Activated CD4-positive, alpha-beta T cell treated with anti-CD3 and anti-CD28 coated beads, Interleukin-2, amount 10 ng/mL, durations not matched to agents 7 days and 5 days (primary cell): ENCODE measurements around the gene TRPM2. TPM values are rescaled to one million over a fixed set of nuclear protein-coding genes. Genes with fewer than 3 reads are reported as not detected.

Source experiments
- CTCF ChIA-PET: fragments of 350-600 bp; sonication (Branson Sonifier 250); formaldehyde crosslinking; loops from one replicate; lab custom pipeline; 2021; ENCODE audit warnings: antibody characterized with exemption; lab: Charles Lee
- POLR2A ChIA-PET: fragments of 350-600 bp; sonication (Branson Sonifier 250); formaldehyde crosslinking; loops from one replicate; lab custom pipeline; 2021; ENCODE audit warnings: antibody characterized with exemption; lab: Charles Lee
- DNase-seq: peaks from one replicate; pipeline ENCODE4 v3.0.0-alpha.2; 2020
- H3K27ac Mint-ChIP-seq: one replicate; pipeline ENCODE4 v1.8.0; 2021; ENCODE audit warnings: mild to moderate bottlenecking, moderate library complexity, mixed read lengths
- H3K27me3 Mint-ChIP-seq: one replicate; pipeline ENCODE4 v1.8.0; 2021; ENCODE audit warnings: mixed read lengths
- H3K36me3 Mint-ChIP-seq: one replicate; pipeline ENCODE4 v1.8.0; 2021; ENCODE audit warnings: low read depth, mixed read lengths
- H3K4me1 Mint-ChIP-seq: one replicate; pipeline ENCODE4 v1.8.0; 2021; ENCODE audit warnings: mixed read lengths
- H3K4me3 Mint-ChIP-seq: one replicate; pipeline ENCODE4 v1.8.0; 2021; ENCODE audit warnings: mild to moderate bottlenecking, moderate library complexity, mixed read lengths
- H3K9me3 Mint-ChIP-seq: one replicate; pipeline ENCODE4 v1.8.0; 2021; ENCODE audit warnings: mixed read lengths
- total RNA-seq, 2 experiments: library from RNA; stranded (reverse); gene quantifications; one replicate each; pipeline ENCODE4 v1.2.3, GENCODE V29; 2021

TRPM2 gene
- total RNA-seq, 2 experiments from 2014 or later, result 13.9 to 15.2 TPM

DNA sequence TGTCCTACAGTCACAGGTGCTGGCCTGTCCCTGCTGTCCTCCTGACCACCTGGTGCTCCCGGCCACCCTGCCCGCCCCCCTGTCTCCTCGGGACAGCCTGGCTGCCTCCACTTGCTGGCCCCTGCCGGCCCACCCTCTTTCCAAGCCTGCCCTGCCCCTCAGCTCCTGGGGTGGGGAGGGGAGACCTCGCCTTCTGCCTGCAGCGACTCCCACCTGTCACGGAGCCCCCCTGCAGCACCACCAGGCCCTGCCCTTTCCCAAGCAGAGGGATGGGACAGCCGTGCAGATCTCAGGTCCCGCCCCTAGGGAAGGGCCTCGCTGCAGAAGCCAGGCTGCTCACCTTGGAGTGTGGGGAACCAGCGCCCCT lies 109.4 kb downstream of the TRPM2 start:
- Mint-ChIP-seq H3K9me3 (no peaks in the 10 kb centered on the region), H3K4me3 (no peak overlapping the region), H3K4me1 (peaks cover 2% of the 10 kb centered on the region), H3K27me3 (no peaks in the 10 kb centered on the region), H3K27ac (no peak overlapping the region), H3K36me3 (no peaks in the 10 kb centered on the region)
- POLR2A ChIA-PET, result no interaction called here
- CTCF ChIA-PET, result no interaction called here
- DNase-seq, result no peak

DNA sequence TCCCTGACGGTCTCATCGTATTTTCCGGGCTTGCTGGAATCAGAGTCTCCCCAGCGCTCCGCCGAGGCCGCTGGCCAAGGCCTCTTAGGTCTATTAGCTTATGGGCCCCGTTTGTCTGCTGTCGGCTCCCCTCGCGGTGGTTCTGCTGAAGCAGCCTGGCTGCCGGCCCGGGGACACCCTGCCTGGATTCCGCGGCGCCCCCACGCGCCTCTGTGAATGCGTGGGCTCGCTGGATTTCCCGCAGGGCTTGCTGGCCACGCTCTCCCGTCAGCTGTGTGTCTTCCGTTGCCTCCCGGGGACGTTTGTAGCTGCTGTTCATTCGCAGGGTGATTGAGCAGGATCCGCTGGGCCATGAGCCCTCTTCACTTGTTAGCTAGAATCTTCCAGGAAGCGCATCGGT lies 110.3 kb downstream of the TRPM2 start:
- Mint-ChIP-seq H3K4me3 (no peak overlapping the region), H3K36me3 (no peaks in the 10 kb centered on the region), H3K4me1 (no peaks in the 10 kb centered on the region), H3K9me3 (no peaks in the 10 kb centered on the region), H3K27me3 (no peaks in the 10 kb centered on the region), H3K27ac (no peak overlapping the region)
- ChIA-PET POLR2A (no interaction called here), CTCF (no interaction called here)
- DNase-seq, result no peak

- Mint-ChIP-seq H3K4me1 (no peaks in the 10 kb centered on the region), H3K27me3 (no peaks in the 10 kb centered on the region), H3K27ac (peak overlapping the region; percentile 9), H3K36me3 (no peaks in the 10 kb centered on the region), H3K4me3 (no peak overlapping the region), H3K9me3 (no peaks in the 10 kb centered on the region)
- ChIA-PET POLR2A (no interaction called here), CTCF (no interaction called here)
- DNase-seq, result no peak
Observed at GRCh38 chr21:44464351-44464750, 110.9 kb downstream of the TRPM2 start.

GRCh38 chr21:44466351-44466954 lies 113.0 kb downstream of the TRPM2 start:
- no peak overlapping the region for H3K27ac Mint-ChIP-seq
- H3K36me3 Mint-ChIP-seq, result no peaks in the 10 kb centered on the region
- ChIA-PET POLR2A (no interaction called here), CTCF (no interaction called here)
- no peaks in the 10 kb centered on the region for H3K9me3 Mint-ChIP-seq
- no peak for DNase-seq
- H3K4me1 Mint-ChIP-seq, result no peaks in the 10 kb centered on the region
- H3K4me3 Mint-ChIP-seq, result no peak overlapping the region
- peaks cover 4% of the 10 kb centered on the region for H3K27me3 Mint-ChIP-seq

DNA sequence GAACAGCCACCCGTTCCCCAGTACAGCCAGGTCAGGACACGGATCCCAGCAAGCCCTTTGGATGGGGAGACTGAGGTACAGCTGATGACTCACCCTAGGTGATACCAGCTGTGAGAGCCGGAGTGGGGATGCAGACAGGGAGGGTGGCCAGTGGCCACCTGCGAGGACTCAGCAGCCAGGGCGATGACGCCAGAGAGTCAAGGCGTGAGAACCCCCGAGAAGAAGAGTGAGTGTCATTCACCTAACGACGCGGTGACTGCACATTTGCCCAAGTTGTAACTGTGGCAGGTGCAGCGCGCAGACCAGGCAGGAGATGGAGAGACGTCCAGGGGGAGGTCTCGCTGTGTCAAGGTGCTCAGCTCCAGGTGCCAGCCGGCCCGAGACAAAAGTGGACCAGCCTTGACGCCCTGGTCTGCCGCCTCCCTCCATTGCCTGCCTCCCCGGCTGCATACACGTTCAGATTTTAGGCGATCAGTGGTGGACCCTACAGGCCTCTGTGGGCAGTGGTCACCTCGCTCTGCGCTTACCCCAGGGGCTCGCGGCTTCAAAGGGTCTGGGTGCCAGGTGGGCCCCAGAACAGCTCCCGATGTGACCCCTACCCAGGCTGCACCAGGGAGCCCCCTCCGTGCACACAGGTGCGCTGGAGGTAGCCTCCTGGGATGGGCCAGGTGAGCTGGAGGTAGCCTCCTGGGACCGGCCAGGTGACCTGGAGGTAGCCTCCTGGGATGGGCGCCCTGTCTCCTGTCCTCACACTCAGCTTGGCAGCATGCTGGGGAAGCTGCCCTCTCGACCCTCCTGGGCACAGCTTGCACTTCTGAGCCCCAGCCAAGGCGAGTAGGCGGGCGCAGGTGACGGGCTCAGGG lies 113.8 kb downstream of the TRPM2 start:
- no peak for DNase-seq
- Mint-ChIP-seq H3K27me3 (peaks cover 4% of the 10 kb centered on the region), H3K4me3 (no peak overlapping the region), H3K27ac (no peak overlapping the region), H3K4me1 (no peaks in the 10 kb centered on the region), H3K36me3 (no peaks in the 10 kb centered on the region), H3K9me3 (no peaks in the 10 kb centered on the region)
- POLR2A ChIA-PET, result no interaction called here
- CTCF ChIA-PET, result no interaction called here

GRCh38 chr21:44467859-44468195 lies 114.4 kb downstream of the TRPM2 start:
- Mint-ChIP-seq H3K4me3 (no peak overlapping the region), H3K9me3 (no peaks in the 10 kb centered on the region), H3K27ac (no peak overlapping the region), H3K27me3 (peaks cover 4% of the 10 kb centered on the region), H3K36me3 (no peaks in the 10 kb centered on the region), H3K4me1 (no peaks in the 10 kb centered on the region)
- ChIA-PET POLR2A (no interaction called here), CTCF (no interaction called here)
- DNase-seq, result no peak

DNA sequence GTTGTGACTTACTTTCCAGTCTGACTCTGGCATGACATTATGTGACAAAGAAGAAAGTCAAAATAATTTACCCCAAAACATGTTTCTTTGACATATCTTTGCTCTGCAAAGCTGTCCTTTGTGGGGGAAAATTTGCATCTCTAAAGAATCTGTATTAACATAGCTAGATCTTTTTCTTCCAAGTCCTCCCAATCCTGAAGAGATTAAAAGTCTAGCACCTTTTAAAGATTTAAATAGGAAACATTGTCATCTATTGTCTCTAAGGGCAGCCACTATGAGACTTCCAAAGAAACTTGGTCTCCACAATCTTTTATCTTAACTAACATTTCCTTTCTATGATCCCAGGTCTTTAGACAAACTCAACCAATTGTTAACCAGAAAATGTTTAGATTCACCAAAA lies 117.9 kb downstream of the TRPM2 start:
- Mint-ChIP-seq H3K36me3 (no peaks in the 10 kb centered on the region), H3K27me3 (peaks cover 4% of the 10 kb centered on the region), H3K27ac (no peak overlapping the region), H3K9me3 (no peaks in the 10 kb centered on the region), H3K4me1 (no peaks in the 10 kb centered on the region), H3K4me3 (no peak overlapping the region)
- ChIA-PET CTCF (no interaction called here), POLR2A (interaction anchor here (0.6 kb wide), 1 partner anchor 1360 kb away, joined by 11 read pairs; no protein-coding TSS in a partner anchor)
- DNase-seq, result no peak

- Mint-ChIP-seq H3K27me3 (peaks cover 4% of the 10 kb centered on the region), H3K4me3 (no peak overlapping the region), H3K4me1 (no peaks in the 10 kb centered on the region), H3K36me3 (no peaks in the 10 kb centered on the region), H3K27ac (no peak overlapping the region), H3K9me3 (no peaks in the 10 kb centered on the region)
- POLR2A ChIA-PET, result no interaction called here
- CTCF ChIA-PET, result interaction anchor here (1.3 kb wide), 1 partner anchor 38 kb away, joined by 3 read pairs; no protein-coding TSS in a partner anchor
- DNase-seq, result no peak
Observed at GRCh38 chr21:44471996-44472395, 118.6 kb downstream of the TRPM2 start.

DNA sequence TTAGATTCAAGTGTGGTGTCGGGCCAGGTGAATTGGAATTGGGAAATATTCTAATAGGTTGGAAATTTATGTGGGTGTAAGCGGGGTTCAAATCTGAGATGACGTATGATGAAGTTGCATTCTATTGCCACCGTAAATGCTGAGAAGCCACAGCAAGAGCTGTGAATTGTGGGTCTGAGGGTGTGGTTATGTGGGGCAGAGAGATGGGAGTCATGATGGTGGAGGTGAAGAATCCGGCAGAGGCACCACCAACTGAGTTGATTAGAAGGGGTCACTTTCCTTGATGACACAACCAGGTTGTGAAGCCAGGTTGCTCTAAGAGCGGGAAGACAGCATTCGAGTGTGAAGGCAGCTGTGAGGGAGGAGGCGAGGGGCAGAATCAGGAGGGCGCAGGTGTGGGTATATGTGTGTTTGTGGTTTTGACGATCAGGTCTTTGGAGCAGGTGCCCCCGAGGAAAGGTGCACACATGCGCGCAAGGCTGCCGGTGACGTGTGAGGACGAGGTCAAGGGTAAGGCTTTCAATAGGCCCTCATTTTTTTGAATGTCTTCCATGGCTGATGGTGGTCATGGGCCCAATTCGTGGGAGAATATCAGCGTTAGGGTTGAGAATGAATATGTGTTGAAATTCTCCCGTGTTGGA lies 120.6 kb downstream of the TRPM2 start:
- Mint-ChIP-seq H3K9me3 (no peaks in the 10 kb centered on the region), H3K27ac (no peak overlapping the region), H3K4me1 (peaks cover 4% of the 10 kb centered on the region), H3K4me3 (no peak overlapping the region), H3K27me3 (peaks cover 4% of the 10 kb centered on the region), H3K36me3 (no peaks in the 10 kb centered on the region)
- CTCF ChIA-PET, result no interaction called here
- POLR2A ChIA-PET, result no interaction called here
- DNase-seq, result no peak

- H3K4me3 Mint-ChIP-seq, result no peak overlapping the region
- CTCF ChIA-PET, result no interaction called here
- H3K27ac Mint-ChIP-seq, result no peak overlapping the region
- H3K27me3 Mint-ChIP-seq, result peaks cover 4% of the 10 kb centered on the region
- POLR2A ChIA-PET, result no interaction called here
- H3K36me3 Mint-ChIP-seq, result no peaks in the 10 kb centered on the region
- no peak for DNase-seq
- peaks cover 6% of the 10 kb centered on the region for H3K4me1 Mint-ChIP-seq
- H3K9me3 Mint-ChIP-seq, result no peaks in the 10 kb centered on the region
Observed at GRCh38 chr21:44475266-44475845, 121.9 kb downstream of the TRPM2 start.

- ChIA-PET POLR2A (no interaction called here), CTCF (no interaction called here)
- Mint-ChIP-seq H3K4me1 (peaks cover 6% of the 10 kb centered on the region), H3K9me3 (no peaks in the 10 kb centered on the region), H3K36me3 (no peaks in the 10 kb centered on the region), H3K27ac (no peak overlapping the region), H3K4me3 (no peak overlapping the region), H3K27me3 (no peaks in the 10 kb centered on the region)
- DNase-seq, result no peak
Observed at GRCh38 chr21:44477131-44477530, 123.7 kb downstream of the TRPM2 start.

DNA sequence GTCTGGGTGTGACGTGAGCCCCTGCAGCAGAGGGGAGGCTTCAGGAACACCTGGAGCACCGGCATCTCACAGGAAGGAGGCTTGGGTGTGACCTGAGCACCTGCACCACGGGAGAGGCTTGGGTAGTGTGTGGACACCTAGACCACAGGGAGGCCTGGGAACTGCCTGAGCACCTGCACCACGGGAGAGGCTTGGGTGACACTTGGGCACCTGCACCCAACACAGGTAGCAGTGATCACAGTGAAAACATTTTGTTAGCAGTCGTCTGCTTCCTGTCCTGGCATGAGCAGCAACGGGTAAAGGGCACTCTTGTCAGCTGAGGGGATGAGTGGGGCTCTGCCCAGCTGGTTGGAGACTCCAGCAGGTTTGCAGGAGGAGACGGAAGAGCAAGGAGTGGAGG lies 124.3 kb downstream of the TRPM2 start:
- H3K27me3 Mint-ChIP-seq, result no peaks in the 10 kb centered on the region
- ChIA-PET CTCF (no interaction called here), POLR2A (no interaction called here)
- H3K36me3 Mint-ChIP-seq, result no peaks in the 10 kb centered on the region
- no peak for DNase-seq
- H3K9me3 Mint-ChIP-seq, result no peaks in the 10 kb centered on the region
- H3K4me3 Mint-ChIP-seq, result no peak overlapping the region
- no peak overlapping the region for H3K27ac Mint-ChIP-seq
- peaks cover 6% of the 10 kb centered on the region for H3K4me1 Mint-ChIP-seq

- POLR2A ChIA-PET, result no interaction called here
- H3K9me3 Mint-ChIP-seq, result no peaks in the 10 kb centered on the region
- no peaks in the 10 kb centered on the region for H3K27me3 Mint-ChIP-seq
- CTCF ChIA-PET, result no interaction called here
- no peaks in the 10 kb centered on the region for H3K36me3 Mint-ChIP-seq
- H3K27ac Mint-ChIP-seq, result no peak overlapping the region
- H3K4me3 Mint-ChIP-seq, result no peak overlapping the region
- no peak for DNase-seq
- peaks cover 6% of the 10 kb centered on the region for H3K4me1 Mint-ChIP-seq
Observed at GRCh38 chr21:44478124-44478800, 124.8 kb downstream of the TRPM2 start.
